ENCODE data around the gene DDX24.

The DDX24 gene

GRCh38 chr14:93999573-93999972 is 81.4 kb downstream of the DDX24 start:
- no peak for TF ChIP-seq CTCF (IDR thresholded peaks at IDR 0.05)

- TF ChIP-seq CTCF (IDR thresholded peaks at IDR 0.05), result no peak
Observed at GRCh38 chr14:93998871-93999403, 82.1 kb downstream of the DDX24 start.

Data from LNCAP (cell line).